ENCODE results near the gene IGF2BP3.

IGF2BP3 gene

GRCh38 chr7:23291957-23292560 lies 178.2 kb downstream of the IGF2BP3 start:
- no peak for DNase-seq

- no peak for DNase-seq
These were observed 179.3 kb downstream of the IGF2BP3 start for GRCh38 chr7:23290993-23291392.

- no peak for DNase-seq
These were observed 182.7 kb downstream of the IGF2BP3 start for GRCh38 chr7:23287612-23288011.

DNA sequence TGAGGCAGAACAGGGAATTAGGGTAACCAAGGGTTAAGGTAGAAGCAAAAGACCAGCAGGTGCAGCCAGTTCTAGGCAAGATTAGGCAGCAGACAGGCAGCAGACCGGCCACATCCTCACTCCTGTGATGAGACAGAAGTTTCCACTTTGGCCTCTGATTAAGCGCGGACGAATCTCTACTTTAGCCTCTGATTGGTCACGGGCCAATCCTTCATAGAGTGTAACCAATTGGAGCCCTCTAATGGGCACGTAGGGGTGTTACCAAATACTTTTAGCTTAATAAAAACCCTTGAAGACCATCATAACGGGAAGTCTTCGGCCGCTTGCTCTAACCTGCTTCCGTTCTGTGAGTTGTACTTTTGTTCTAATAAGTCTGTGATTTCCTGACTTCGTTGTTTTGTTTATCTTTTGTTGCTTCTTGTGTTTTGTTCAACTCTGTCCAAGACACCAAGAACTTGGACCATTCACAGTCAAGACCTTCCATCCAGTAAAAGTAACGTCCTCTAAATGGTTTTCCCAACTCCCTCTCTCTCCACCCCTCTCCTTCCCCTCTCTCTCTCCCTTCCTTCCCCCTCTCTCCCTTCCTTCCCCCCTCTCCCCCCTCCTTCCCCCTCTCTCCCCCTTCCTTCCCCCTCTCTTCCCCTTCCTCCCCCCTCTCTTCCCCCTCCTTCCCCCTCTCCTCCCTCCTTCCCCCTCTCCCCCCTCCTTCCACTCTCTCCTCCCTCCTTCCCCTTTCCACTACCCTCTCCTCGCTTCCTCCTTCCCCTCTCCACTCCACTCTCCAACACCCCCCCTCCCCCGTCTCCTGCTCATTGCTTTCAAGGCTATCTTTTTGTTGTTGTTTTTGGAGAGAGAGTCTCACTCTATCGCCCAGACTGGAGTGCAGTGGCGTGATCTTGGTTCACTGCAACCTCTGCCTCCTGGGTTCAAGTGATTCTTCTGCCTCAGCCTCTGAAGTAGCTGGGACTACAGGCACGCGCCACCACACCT lies 184.3 kb downstream of the IGF2BP3 start:
- no peak for DNase-seq

DNA sequence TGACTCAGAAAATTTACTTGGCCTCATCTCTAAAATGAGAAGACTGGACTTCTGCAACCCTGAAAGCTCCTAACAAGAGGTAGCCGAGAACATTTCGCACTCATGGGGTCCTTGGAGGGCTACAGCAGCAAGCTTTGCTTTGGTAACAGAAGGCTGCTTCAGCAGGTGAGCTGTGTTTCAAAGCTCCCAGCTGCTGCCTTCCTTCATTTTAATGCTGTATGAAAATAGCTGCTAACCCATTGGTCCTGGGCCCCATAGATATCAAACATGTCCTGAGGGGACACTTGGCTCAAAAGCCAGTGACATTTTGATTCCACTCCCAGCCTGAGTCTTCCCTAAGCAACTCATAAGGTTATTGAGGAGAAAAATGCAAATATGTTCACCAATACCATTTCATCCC lies 185.4 kb downstream of the IGF2BP3 start:
- DNase-seq: no peak

GRCh38 chr7:23283086-23283485 lies 187.2 kb downstream of the IGF2BP3 start:
- DNase-seq: no peak

- no peak for DNase-seq
These were observed 190.3 kb downstream of the IGF2BP3 start for GRCh38 chr7:23279819-23280525.

GRCh38 chr7:23277359-23277989 lies 192.8 kb downstream of the IGF2BP3 start:
- DNase-seq: peak; percentile 70

- DNase-seq: no peak
These were observed 193.3 kb downstream of the IGF2BP3 start for GRCh38 chr7:23276947-23277346.

- DNase-seq: no peak
These were observed 193.9 kb downstream of the IGF2BP3 start for GRCh38 chr7:23276376-23276775.

- no peak for DNase-seq
These were observed 194.4 kb downstream of the IGF2BP3 start for GRCh38 chr7:23275912-23276311.

GRCh38 chr7:23273141-23273599 lies 197.1 kb downstream of the IGF2BP3 start:
- peak; percentile 93 for DNase-seq

- DNase-seq: no peak
These were observed 198.0 kb downstream of the IGF2BP3 start for GRCh38 chr7:23272275-23272674.

DNA sequence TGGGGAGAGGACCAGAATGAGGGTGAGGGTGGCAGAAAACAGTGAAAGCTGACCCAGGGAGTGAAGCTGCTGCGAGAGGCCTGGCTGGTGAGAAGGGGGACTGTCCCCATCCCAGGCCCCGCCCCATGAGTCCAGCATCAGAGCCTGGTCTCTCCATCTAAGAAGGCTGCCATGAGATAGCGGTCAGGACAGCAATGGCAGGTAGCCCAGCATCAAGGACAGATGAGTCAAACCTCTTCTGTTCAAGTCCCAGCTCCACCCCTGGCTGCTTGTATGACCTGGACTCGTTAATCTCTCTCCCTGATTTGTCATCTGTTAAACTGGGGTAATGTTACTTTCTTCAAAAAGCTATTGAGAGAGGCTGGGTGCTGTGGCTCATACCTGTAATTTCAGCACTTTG lies 201.5 kb downstream of the IGF2BP3 start:
- DNase-seq: no peak

- no peak for DNase-seq
These were observed 202.1 kb downstream of the IGF2BP3 start for GRCh38 chr7:23268167-23268566.

GRCh38 chr7:23267357-23267756 lies 202.9 kb downstream of the IGF2BP3 start:
- DNase-seq: no peak

- no peak for DNase-seq
These were observed 203.4 kb downstream of the IGF2BP3 start for GRCh38 chr7:23266918-23267317.

- DNase-seq: no peak
These were observed 205.3 kb downstream of the IGF2BP3 start for GRCh38 chr7:23264916-23265458.

- DNase-seq: peak; percentile 32
These were observed 208.3 kb downstream of the IGF2BP3 start for GRCh38 chr7:23261843-23262452.

DNA sequence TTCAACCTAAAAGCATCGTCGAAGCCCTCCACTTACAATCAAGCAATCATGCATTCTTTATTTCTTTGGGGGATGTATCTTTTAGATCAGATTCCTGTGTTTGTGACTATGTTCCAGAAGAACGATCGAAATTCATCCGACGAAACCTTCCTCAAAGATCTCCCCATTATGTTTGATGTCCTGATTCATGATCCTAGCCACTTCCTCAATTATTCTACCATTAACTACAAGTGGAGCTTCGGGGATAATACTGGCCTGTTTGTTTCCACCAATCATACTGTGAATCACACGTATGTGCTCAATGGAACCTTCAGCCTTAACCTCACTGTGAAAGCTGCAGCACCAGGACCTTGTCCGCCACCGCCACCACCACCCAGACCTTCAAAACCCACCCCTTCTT lies 209.9 kb downstream of the IGF2BP3 start:
- no peak for DNase-seq
